Progenitor cell of endocrine pancreas (in vitro differentiated cells): ENCODE data around the gene MBD5. TPM values are rescaled to one million over a fixed set of nuclear protein-coding genes. Genes with fewer than 3 reads are reported as not detected.

Source experiments
- DNase-seq: peaks from one replicate; pipeline ENCODE4 v3.0.0; 2021; ENCODE audit warnings: low spot score; ENCODE audit not compliant: unreplicated experiment
- H3K27ac Mint-ChIP-seq: 2 replicates; pipeline ENCODE4 v1.8.0; 2021; ENCODE audit warnings: mild to moderate bottlenecking, moderate library complexity, mixed read lengths
- H3K27me3 Mint-ChIP-seq: 2 replicates; pipeline ENCODE4 v1.8.0; 2021; ENCODE audit warnings: mixed read lengths
- H3K36me3 Mint-ChIP-seq: 2 replicates; pipeline ENCODE4 v1.8.0; 2022; ENCODE audit warnings: mixed read lengths; ENCODE audit not compliant: insufficient read depth
- H3K4me1 Mint-ChIP-seq: 2 replicates; pipeline ENCODE4 v1.8.0; 2021; ENCODE audit warnings: low read depth, mixed read lengths
- H3K4me3 Mint-ChIP-seq: 2 replicates; pipeline ENCODE4 v1.8.0; 2021; ENCODE audit warnings: low read depth, mild to moderate bottlenecking, moderate library complexity, mixed read lengths
- H3K9me3 Mint-ChIP-seq: 2 replicates; pipeline ENCODE4 v1.8.0; 2021; ENCODE audit warnings: low read depth, mixed read lengths
- CTCF ChIP-seq: fragments of 200-600 bp; sonication (generic); IDR thresholded peaks from one replicate; pipeline ENCODE4 v1.5.0; 2021; ENCODE audit warnings: antibody characterized with exemption, mild to moderate bottlenecking; ENCODE audit not compliant: unreplicated experiment
- total RNA-seq: library from RNA; stranded (reverse); gene quantifications from 2 replicates; pipeline ENCODE4 v1.2.1, GENCODE V29; 2021

Gene MBD5
- total RNA-seq, 1 donor from 2014 or later = 65.6 TPM

GRCh38 chr2:148020111-148021058 lies 506 bp upstream of the MBD5 start, which contains the start of gene ORC4:
Gene ORC4 (minus strand): TSS chr2:148020737. CDS start chr2:147975958, 44,779 bp downstream.
- peak within 1 kb of the TSS; percentile 99 for H3K4me3 Mint-ChIP-seq
- H3K36me3 Mint-ChIP-seq = peaks cover 5% of the 10 kb centered on the region
- H3K27me3 Mint-ChIP-seq = no peaks in the 10 kb centered on the region
- H3K4me1 Mint-ChIP-seq = peaks cover 43% of the 10 kb centered on the region
- no peaks in the 10 kb centered on the region for H3K9me3 Mint-ChIP-seq
- peak within 1 kb of the TSS; percentile 99 for H3K27ac Mint-ChIP-seq
- peak; percentile 64 for TF ChIP-seq CTCF
- DNase-seq = peak; percentile 92

GRCh38 chr2:148021886-148022285 lies 995 bp downstream of the MBD5 start:
- H3K36me3 Mint-ChIP-seq = peaks cover under 1% of the 10 kb centered on the region
- no peak for DNase-seq
- no peaks in the 10 kb centered on the region for H3K27me3 Mint-ChIP-seq
- H3K4me3 Mint-ChIP-seq = peak overlapping the region; percentile 99
- no peak for TF ChIP-seq CTCF
- peak overlapping the region; percentile 99 for H3K27ac Mint-ChIP-seq
- no peaks in the 10 kb centered on the region for H3K9me3 Mint-ChIP-seq
- H3K4me1 Mint-ChIP-seq = peaks cover 40% of the 10 kb centered on the region

- H3K27me3 Mint-ChIP-seq = no peaks in the 10 kb centered on the region
- no peaks in the 10 kb centered on the region for H3K9me3 Mint-ChIP-seq
- DNase-seq = no peak
- no peaks in the 10 kb centered on the region for H3K36me3 Mint-ChIP-seq
- peak overlapping the region; percentile 99 for H3K27ac Mint-ChIP-seq
- no peak for TF ChIP-seq CTCF
- peaks cover 40% of the 10 kb centered on the region for H3K4me1 Mint-ChIP-seq
- H3K4me3 Mint-ChIP-seq = peak overlapping the region; percentile 99
These were observed 1.5 kb downstream of the MBD5 start for GRCh38 chr2:148022351-148022750.

DNA sequence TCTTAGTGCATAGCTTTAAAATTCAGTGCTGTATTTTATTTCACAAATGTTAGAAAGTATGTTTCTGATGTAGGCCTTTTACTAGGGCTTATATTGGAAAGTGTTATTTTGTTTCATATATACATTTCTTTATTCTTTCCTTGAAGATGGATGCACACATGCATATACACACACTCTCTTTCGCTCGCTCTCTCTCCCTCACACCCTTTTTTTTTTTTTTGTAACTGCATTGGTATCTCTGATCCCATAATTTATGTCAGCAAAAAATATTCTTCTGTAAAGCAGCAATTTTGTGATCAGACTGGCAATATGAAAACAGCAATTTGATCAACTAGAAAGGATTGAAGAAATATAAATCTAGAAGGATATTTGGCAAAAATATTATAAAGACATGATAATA lies 2.0 kb downstream of the MBD5 start:
- no peak for TF ChIP-seq CTCF
- Mint-ChIP-seq H3K9me3 (no peaks in the 10 kb centered on the region), H3K4me1 (peaks cover 37% of the 10 kb centered on the region), H3K36me3 (no peaks in the 10 kb centered on the region), H3K27ac (no peak overlapping the region), H3K4me3 (peak overlapping the region; percentile 99), H3K27me3 (no peaks in the 10 kb centered on the region)
- DNase-seq = no peak

- peaks cover 28% of the 10 kb centered on the region for H3K4me1 Mint-ChIP-seq
- DNase-seq = no peak
- no peaks in the 10 kb centered on the region for H3K27me3 Mint-ChIP-seq
- H3K36me3 Mint-ChIP-seq = no peaks in the 10 kb centered on the region
- TF ChIP-seq CTCF = no peak
- no peak overlapping the region for H3K27ac Mint-ChIP-seq
- H3K4me3 Mint-ChIP-seq = peak overlapping the region; percentile 8
- no peaks in the 10 kb centered on the region for H3K9me3 Mint-ChIP-seq
These were observed 3.0 kb downstream of the MBD5 start for GRCh38 chr2:148023861-148024260.
